AG08395 (cell line): ENCODE results near the gene ZCCHC13.
A peak's percentile ranks its signal among the peaks of the same experiment; 100 is the strongest.
"Not testable (repeated sequence)": the region's sequence is repeated elsewhere in the genome, so short reads cannot be mapped to it uniquely, and the experiment has no call there.

Experiments
- DNase-seq: peaks from one replicate; pipeline ENCODE4 v3.0.0; 2012; ENCODE audit warnings: mixed read lengths, low spot score

The ZCCHC13 gene

GRCh38 chrX:74324131-74324530 lies 20.2 kb downstream of the ZCCHC13 start:
- no peak for DNase-seq

- DNase-seq: no peak
These were observed 21.4 kb downstream of the ZCCHC13 start for GRCh38 chrX:74325130-74326059.

- DNase-seq: no peak
These were observed 34.9 kb downstream of the ZCCHC13 start for GRCh38 chrX:74338852-74339251.

- DNase-seq: no peak
These were observed 36.1 kb downstream of the ZCCHC13 start for GRCh38 chrX:74340051-74340450.

- DNase-seq: not testable (repeated sequence)
These were observed 38.2 kb downstream of the ZCCHC13 start for GRCh38 chrX:74342211-74342610.

- DNase-seq: peak; percentile 82
These were observed 39.6 kb downstream of the ZCCHC13 start for GRCh38 chrX:74343343-74344279.

GRCh38 chrX:74344280-74344622 lies 40.3 kb downstream of the ZCCHC13 start:
- no peak for DNase-seq

GRCh38 chrX:74346088-74346487 lies 42.1 kb downstream of the ZCCHC13 start:
- no peak for DNase-seq

- peak; percentile 20 for DNase-seq
These were observed 45.4 kb downstream of the ZCCHC13 start for GRCh38 chrX:74349387-74349786.

- DNase-seq: no peak
These were observed 47.8 kb downstream of the ZCCHC13 start for GRCh38 chrX:74351760-74352159.

GRCh38 chrX:74353984-74354383 lies 50.0 kb downstream of the ZCCHC13 start:
- DNase-seq: no peak
